Breast epithelium (tissue), 3 donors: ENCODE results near the gene PXYLP1.

Experiments used
- CTCF ChIP-seq, 3 donors: fragments of 450-650 bp; IDR thresholded peaks; one replicate each; pipeline ENCODE4 v1.5.1; 2016 to 2017; ENCODE audit warnings: antibody characterized with exemption in 3 of 3, mild to moderate bottlenecking in 3 of 3, moderate library complexity in 3 of 3
- POLR2A ChIP-seq: fragments of 450-650 bp; IDR thresholded peaks from one replicate; pipeline ENCODE4 v1.6.1; 2016; ENCODE audit warnings: antibody characterized with exemption, mild to moderate bottlenecking, moderate library complexity

- TF ChIP-seq CTCF (IDR thresholded peaks at IDR 0.05): no peak
- TF ChIP-seq POLR2A: no peak
These were observed 75.3 kb downstream of the PXYLP1 start for GRCh38 chr3:141306922-141307321.
